GM23248 (cell line): ENCODE measurements around the gene ABCC3.

Experiments
- EZH2 ChIP-seq: fragments of 200-600 bp; sonication (generic); IDR thresholded peaks from 2 replicates; pipeline ENCODE4 v1.6.1; 2018; ENCODE audit warnings: antibody characterized with exemption, mild to moderate bottlenecking; ENCODE audit not compliant: insufficient read depth, poor library complexity, severe bottlenecking
- EZH2phosphoT487 ChIP-seq: fragments of 200-600 bp; sonication (generic); IDR thresholded peaks from 2 replicates; pipeline ENCODE4 v1.6.1; 2018; ENCODE audit warnings: antibody characterized with exemption, moderate library complexity, mild to moderate bottlenecking, low read depth; ENCODE audit not compliant: insufficient read depth

GRCh38 chr17:50634915-50635731, 442 bp downstream of the ABCC3 start:
- TF ChIP-seq EZH2 (no peak), EZH2phosphoT487 (no peak)
